ENCODE results near the gene MMP17. TPM values are rescaled to one million over a fixed set of nuclear protein-coding genes. Genes with fewer than 3 reads are reported as not detected.
"Not testable (repeated sequence)": the region's sequence is repeated elsewhere in the genome, so short reads cannot be mapped to it uniquely, and the experiment has no call there.

Gene MMP17
- total and polyA plus RNA-seq, 4 donors: 1.0 to 5.4 (median 3.6) TPM

GRCh38 chr12:131872154-131873051, 44.2 kb downstream of the MMP17 start:
- Histone ChIP-seq H3K4me3 (ENCODE audit: low read length in 2 of 2) (no peak overlapping the region), H3K9me3 (ENCODE audit: control insufficient read depth, low read length) (peaks cover 1% of the 10 kb centered on the region), H3K36me3 (ENCODE audit: control insufficient read depth in 1 of 2, insufficient read depth in 2 of 2, low read length in 1 of 2) (no peaks in the 10 kb centered on the region), H3K27ac (ENCODE audit: low read depth in 1 of 2, low read length in 2 of 2) (no peak overlapping the region), H3K27me3 (ENCODE audit: control insufficient read depth in 1 of 2, insufficient read depth in 2 of 2, low read length in 1 of 2) (no peaks in the 10 kb centered on the region), H3K4me1 (ENCODE audit: control insufficient read depth in 1 of 2, insufficient read depth in 2 of 2, low read length in 2 of 2) (no peaks in the 10 kb centered on the region)
- DNase-seq: no peak
- ATAC-seq (ENCODE audit: low FRiP score): no peak
- intact Hi-C loops (cut with DNase I): no loop called here
- 69 to 72% methylated on average over 20 to 21 of the region's 21 CpGs for WGBS, 2 donors

DNA sequence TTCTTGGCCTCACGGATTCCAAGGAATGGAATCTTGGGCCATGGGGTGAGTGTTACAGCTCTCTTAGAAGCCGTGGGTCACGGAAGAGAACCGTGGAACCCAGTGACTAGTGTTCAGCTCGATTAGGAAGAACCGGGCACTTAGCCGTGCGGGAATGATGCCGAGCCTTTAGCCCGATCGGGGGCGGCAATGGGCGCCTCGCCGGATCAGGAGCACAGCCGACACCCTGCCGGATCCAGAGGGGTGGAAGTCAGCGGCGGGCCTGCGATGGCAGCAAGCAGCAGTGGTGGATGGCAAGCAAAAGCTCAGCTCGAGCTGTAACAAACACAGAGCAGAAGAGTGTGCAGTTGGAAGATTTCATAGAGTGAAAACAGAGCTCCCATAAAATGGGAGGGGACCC, 45.1 kb downstream of the MMP17 start:
- Histone ChIP-seq H3K36me3 (ENCODE audit: control insufficient read depth in 1 of 2, insufficient read depth in 2 of 2, low read length in 1 of 2) (no peaks in the 10 kb centered on the region), H3K27ac (ENCODE audit: low read depth in 1 of 2, low read length in 2 of 2) (no peak overlapping the region), H3K9me3 (ENCODE audit: control insufficient read depth, low read length) (peaks cover 1% of the 10 kb centered on the region), H3K4me1 (ENCODE audit: control insufficient read depth in 1 of 2, insufficient read depth in 2 of 2, low read length in 2 of 2) (no peaks in the 10 kb centered on the region), H3K4me3 (ENCODE audit: low read length in 2 of 2) (no peak overlapping the region), H3K27me3 (ENCODE audit: control insufficient read depth in 1 of 2, insufficient read depth in 2 of 2, low read length in 1 of 2) (no peaks in the 10 kb centered on the region)
- ATAC-seq (ENCODE audit: low FRiP score): no peak
- intact Hi-C loops (cut with DNase I): no loop called here
- 96 to 97% methylated on average over 21 of the region's 21 CpGs for WGBS, 2 donors
- DNase-seq: no peak

GRCh38 chr12:131874972-131875371, 46.8 kb downstream of the MMP17 start:
- H3K27ac ChIP-seq (ENCODE audit: low read depth in 1 of 2, low read length in 2 of 2); intact Hi-C loops (cut with DNase I); H3K36me3 ChIP-seq (ENCODE audit: control insufficient read depth in 1 of 2, insufficient read depth in 2 of 2, low read length in 1 of 2); ATAC-seq (ENCODE audit: low FRiP score); H3K4me1 ChIP-seq (ENCODE audit: control insufficient read depth in 1 of 2, insufficient read depth in 2 of 2, low read length in 2 of 2); H3K27me3 ChIP-seq (ENCODE audit: control insufficient read depth in 1 of 2, insufficient read depth in 2 of 2, low read length in 1 of 2); DNase-seq; H3K4me3 ChIP-seq (ENCODE audit: low read length in 2 of 2); H3K9me3 ChIP-seq (ENCODE audit: control insufficient read depth, low read length): not testable (repeated sequence)
- 82 to 86% methylated on average over 6 of the region's 6 CpGs for WGBS, 2 donors

DNA sequence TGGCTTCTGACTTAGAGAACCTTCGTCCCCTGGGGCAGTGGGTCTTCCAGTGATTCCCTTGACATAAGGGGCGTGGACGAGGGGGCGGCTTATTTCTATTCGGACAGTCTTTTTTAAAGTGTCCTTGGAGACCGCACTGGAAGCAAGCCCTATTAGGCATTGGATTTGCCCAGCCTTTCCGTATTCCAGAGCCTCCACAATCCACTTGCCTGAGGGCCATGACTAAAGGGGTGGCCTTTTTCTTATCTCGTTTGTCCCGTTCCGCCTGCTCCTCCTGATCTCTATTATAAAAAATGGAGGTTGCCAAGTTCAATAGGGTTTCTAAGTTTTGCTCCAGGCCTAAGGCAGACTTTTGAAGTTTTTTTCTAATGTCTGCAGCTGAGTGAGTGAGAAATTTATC, 49.0 kb downstream of the MMP17 start:
- intact Hi-C loops (cut with DNase I); DNase-seq; H3K27me3 ChIP-seq (ENCODE audit: control insufficient read depth in 1 of 2, insufficient read depth in 2 of 2, low read length in 1 of 2); H3K4me3 ChIP-seq (ENCODE audit: low read length in 2 of 2); H3K36me3 ChIP-seq (ENCODE audit: control insufficient read depth in 1 of 2, insufficient read depth in 2 of 2, low read length in 1 of 2); ATAC-seq (ENCODE audit: low FRiP score); H3K27ac ChIP-seq (ENCODE audit: low read depth in 1 of 2, low read length in 2 of 2); H3K9me3 ChIP-seq (ENCODE audit: control insufficient read depth, low read length); H3K4me1 ChIP-seq (ENCODE audit: control insufficient read depth in 1 of 2, insufficient read depth in 2 of 2, low read length in 2 of 2): not testable (repeated sequence)
- 78% methylated on average over 10 of the region's 10 CpGs for WGBS, 2 donors

DNA sequence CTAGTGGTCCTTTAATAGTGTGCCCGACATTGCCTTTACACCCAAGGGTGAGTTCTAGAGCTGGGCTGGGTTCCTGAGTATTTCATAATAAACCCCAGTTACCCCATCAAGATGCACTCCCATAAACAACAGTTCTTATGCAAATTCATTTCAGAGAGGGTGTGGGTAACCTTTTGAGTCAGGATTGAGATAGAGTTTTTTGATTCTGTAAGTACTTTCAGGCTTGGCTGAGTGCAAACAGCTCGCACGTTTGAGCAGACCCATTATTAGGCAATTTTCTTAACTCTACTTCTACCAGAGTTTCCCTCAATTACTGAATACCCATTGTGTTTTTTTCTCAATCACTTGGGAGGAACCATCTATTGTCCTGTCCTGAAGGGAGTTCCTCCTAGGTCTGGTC, 50.2 kb downstream of the MMP17 start:
- ATAC-seq (ENCODE audit: low FRiP score); H3K36me3 ChIP-seq (ENCODE audit: control insufficient read depth in 1 of 2, insufficient read depth in 2 of 2, low read length in 1 of 2); H3K4me1 ChIP-seq (ENCODE audit: control insufficient read depth in 1 of 2, insufficient read depth in 2 of 2, low read length in 2 of 2); DNase-seq; H3K27ac ChIP-seq (ENCODE audit: low read depth in 1 of 2, low read length in 2 of 2); H3K4me3 ChIP-seq (ENCODE audit: low read length in 2 of 2); H3K27me3 ChIP-seq (ENCODE audit: control insufficient read depth in 1 of 2, insufficient read depth in 2 of 2, low read length in 1 of 2); intact Hi-C loops (cut with DNase I); H3K9me3 ChIP-seq (ENCODE audit: control insufficient read depth, low read length): not testable (repeated sequence)
- 47 to 52% methylated on average over 3 of the region's 3 CpGs for WGBS, 2 donors

DNA sequence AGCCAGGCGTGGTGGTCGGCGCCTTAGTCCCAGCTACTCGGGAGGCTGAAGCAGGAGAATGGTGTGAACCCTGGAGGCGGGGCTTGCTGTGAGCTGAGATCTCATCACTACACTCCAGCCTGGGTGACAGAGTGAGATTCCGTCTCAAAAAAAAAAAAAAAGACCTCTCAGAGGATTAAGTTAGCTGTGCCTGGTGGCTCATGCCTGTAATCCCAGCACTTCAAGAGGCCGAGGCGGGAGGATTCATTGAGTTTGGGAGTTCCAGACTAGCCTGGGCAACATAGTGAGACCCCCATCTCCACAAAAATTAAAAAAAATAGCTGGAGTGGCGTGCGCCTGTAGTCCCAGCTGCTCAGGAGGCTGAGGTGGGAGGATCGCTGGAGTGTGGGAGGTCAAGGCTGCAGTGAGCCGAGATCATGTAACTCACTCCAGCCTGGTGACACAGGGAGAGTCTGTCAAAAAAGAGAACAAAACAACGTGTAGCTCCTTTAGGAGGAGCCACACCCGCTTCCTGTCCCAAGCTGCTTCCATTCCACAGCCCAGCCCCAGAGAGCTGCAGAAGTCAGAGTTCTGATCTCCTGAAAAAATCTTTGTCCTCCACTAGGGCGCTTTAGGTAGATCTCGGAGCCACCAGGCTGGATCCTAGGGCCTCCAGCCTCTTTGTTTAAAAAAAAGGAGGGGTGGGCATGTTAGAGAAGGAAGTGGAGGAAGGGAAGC, 54.8 kb downstream of the MMP17 start:
- Histone ChIP-seq H3K27ac (ENCODE audit: low read depth in 1 of 2, low read length in 2 of 2) (no peak overlapping the region), H3K36me3 (ENCODE audit: control insufficient read depth in 1 of 2, insufficient read depth in 2 of 2, low read length in 1 of 2) (no peaks in the 10 kb centered on the region), H3K4me1 (ENCODE audit: control insufficient read depth in 1 of 2, insufficient read depth in 2 of 2, low read length in 2 of 2) (no peaks in the 10 kb centered on the region), H3K27me3 (ENCODE audit: control insufficient read depth in 1 of 2, insufficient read depth in 2 of 2, low read length in 1 of 2) (no peaks in the 10 kb centered on the region), H3K9me3 (ENCODE audit: control insufficient read depth, low read length) (no peaks in the 10 kb centered on the region), H3K4me3 (ENCODE audit: low read length in 2 of 2) (no peak overlapping the region)
- 70 to 85% methylated on average over 16 of the region's 16 CpGs for WGBS, 2 donors
- ATAC-seq (ENCODE audit: low FRiP score) (no peak), DNase-seq (no peak)
- intact Hi-C loops (cut with DNase I): no loop called here

- no peaks in the 10 kb centered on the region for H3K4me1 ChIP-seq (ENCODE audit: control insufficient read depth in 1 of 2, insufficient read depth in 2 of 2, low read length in 2 of 2)
- no peaks in the 10 kb centered on the region for H3K27me3 ChIP-seq (ENCODE audit: control insufficient read depth in 1 of 2, insufficient read depth in 2 of 2, low read length in 1 of 2)
- no peak overlapping the region for H3K27ac ChIP-seq (ENCODE audit: low read depth in 1 of 2, low read length in 2 of 2)
- H3K4me3 ChIP-seq (ENCODE audit: low read length in 2 of 2): no peak overlapping the region
- intact Hi-C loops (cut with DNase I): no loop called here
- no peaks in the 10 kb centered on the region for H3K36me3 ChIP-seq (ENCODE audit: control insufficient read depth in 1 of 2, insufficient read depth in 2 of 2, low read length in 1 of 2)
- ATAC-seq (ENCODE audit: low FRiP score) (no peak), DNase-seq (no peak)
- H3K9me3 ChIP-seq (ENCODE audit: control insufficient read depth, low read length): no peaks in the 10 kb centered on the region
- 81 to 88% methylated on average over 4 of the region's 4 CpGs for WGBS, 2 donors
Measured at GRCh38 chr12:131883521-131883900, 55.3 kb downstream of the MMP17 start.

DNA sequence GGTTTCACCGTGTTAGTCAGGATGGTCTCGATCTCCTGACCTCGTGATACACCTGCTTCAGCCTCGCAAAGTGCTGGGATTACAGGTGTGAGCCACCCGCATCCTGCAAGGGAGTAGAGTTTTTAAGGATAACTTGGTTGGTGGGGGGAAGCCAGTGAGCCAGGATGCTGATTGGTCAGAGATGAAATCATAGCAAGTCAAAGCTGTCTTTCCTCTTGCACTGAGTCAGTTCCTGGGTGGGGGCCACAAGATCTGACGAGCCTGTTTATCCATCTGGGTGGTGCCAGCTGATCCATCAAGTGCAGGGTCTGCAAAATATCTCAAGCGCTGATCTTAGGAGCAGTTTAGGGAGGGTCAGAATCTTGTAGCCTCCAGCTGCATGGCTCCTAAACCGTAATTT, 56.9 kb downstream of the MMP17 start:
- H3K36me3 ChIP-seq (ENCODE audit: control insufficient read depth in 1 of 2, insufficient read depth in 2 of 2, low read length in 1 of 2); intact Hi-C loops (cut with DNase I); H3K4me1 ChIP-seq (ENCODE audit: control insufficient read depth in 1 of 2, insufficient read depth in 2 of 2, low read length in 2 of 2); H3K9me3 ChIP-seq (ENCODE audit: control insufficient read depth, low read length); H3K4me3 ChIP-seq (ENCODE audit: low read length in 2 of 2); DNase-seq; ATAC-seq (ENCODE audit: low FRiP score); H3K27ac ChIP-seq (ENCODE audit: low read depth in 1 of 2, low read length in 2 of 2); H3K27me3 ChIP-seq (ENCODE audit: control insufficient read depth in 1 of 2, insufficient read depth in 2 of 2, low read length in 1 of 2): not testable (repeated sequence)
- WGBS, 2 donors: 89 to 91% methylated on average over 8 of the region's 8 CpGs
